ENCODE data around the gene SLC39A11. TPM values are rescaled to one million over a fixed set of nuclear protein-coding genes. Genes with fewer than 3 reads are reported as not detected.

SLC39A11 gene
- total and polyA plus RNA-seq, 2 of the 13 experiments (the other 11 are each of a cell fraction or from before 2014, with no cell fraction given): 17.2 to 31.5 TPM

GRCh38 chr17:72604518-72604917 is 488.0 kb downstream of the SLC39A11 start (continued):
- no peak for TF ChIP-seq ZNF75D (CRISPR knock-in tag; IDR thresholded peaks at IDR 0.05; ENCODE audit: borderline replicate concordance)
- no peak for TF ChIP-seq ZNF619 (CRISPR knock-in tag; IDR thresholded peaks at IDR 0.05)
- TF ChIP-seq REXO4 (CRISPR knock-in tag; IDR thresholded peaks at IDR 0.05; ENCODE audit: borderline replicate concordance): no peak
- TF ChIP-seq, protein P1, sequence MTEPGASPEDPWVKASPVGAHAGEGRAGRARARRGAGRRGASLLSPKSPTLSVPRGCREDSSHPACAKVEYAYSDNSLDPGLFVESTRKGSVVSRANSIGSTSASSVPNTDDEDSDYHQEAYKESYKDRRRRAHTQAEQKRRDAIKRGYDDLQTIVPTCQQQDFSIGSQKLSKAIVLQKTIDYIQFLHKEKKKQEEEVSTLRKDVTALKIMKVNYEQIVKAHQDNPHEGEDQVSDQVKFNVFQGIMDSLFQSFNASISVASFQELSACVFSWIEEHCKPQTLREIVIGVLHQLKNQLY (CRISPR knock-in tag; IDR thresholded peaks at IDR 0.05): no peak
- TF ChIP-seq HDAC6 (IDR thresholded peaks at IDR 0.05; ENCODE audit: low read depth, low read length): no peak
- no peak for TF ChIP-seq REPIN1 (CRISPR knock-in tag; IDR thresholded peaks at IDR 0.05; ENCODE audit: borderline replicate concordance, low read depth)
- TF ChIP-seq GATA4 (IDR thresholded peaks at IDR 0.05; ENCODE audit: borderline replicate concordance, low read depth): peak; percentile 30; the same call in 1 of the 2 replicates
- TF ChIP-seq ZNF343 (CRISPR knock-in tag; IDR thresholded peaks at IDR 0.05): 0 out of 2 replicates have a peak, but pooled peaks have one; percentile 44
- TF ChIP-seq ZNF331 (CRISPR knock-in tag; IDR thresholded peaks at IDR 0.05): peak; percentile 66; the same call in 1 of the 2 replicates
- TF ChIP-seq, protein P2, sequence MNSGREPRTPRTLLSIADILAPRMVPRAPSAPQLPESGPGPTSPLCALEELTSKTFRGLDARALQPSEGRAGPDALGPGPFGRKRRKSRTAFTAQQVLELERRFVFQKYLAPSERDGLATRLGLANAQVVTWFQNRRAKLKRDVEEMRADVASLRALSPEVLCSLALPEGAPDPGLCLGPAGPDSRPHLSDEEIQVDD (CRISPR knock-in tag; IDR thresholded peaks at IDR 0.05; ENCODE audit: borderline replicate concordance): no peak
- TF ChIP-seq ZBTB26 (CRISPR knock-in tag; IDR thresholded peaks at IDR 0.05; ENCODE audit: borderline replicate concordance): 0 out of 2 replicates have a peak, but pooled peaks have one; percentile 51
- no peak for TF ChIP-seq ZNF749 (CRISPR knock-in tag; IDR thresholded peaks at IDR 0.05; ENCODE audit: borderline replicate concordance)
- TF ChIP-seq NONO (IDR thresholded peaks at IDR 0.05): no peak
- TF ChIP-seq NONO (CRISPR knock-in tag; conservative IDR thresholded peaks at IDR 0.05): no peak
- TF ChIP-seq FOXA3 (CRISPR knock-in tag; IDR thresholded peaks at IDR 0.05): peak; percentile 75
- no peak for TF ChIP-seq GFI1 (CRISPR knock-in tag; IDR thresholded peaks at IDR 0.05; ENCODE audit: borderline replicate concordance)
- TF ChIP-seq IKZF4 (CRISPR knock-in tag; IDR thresholded peaks at IDR 0.05; ENCODE audit: borderline replicate concordance, low read depth, not compliant biosample characterization): no peak
- TF ChIP-seq, protein P3, sequence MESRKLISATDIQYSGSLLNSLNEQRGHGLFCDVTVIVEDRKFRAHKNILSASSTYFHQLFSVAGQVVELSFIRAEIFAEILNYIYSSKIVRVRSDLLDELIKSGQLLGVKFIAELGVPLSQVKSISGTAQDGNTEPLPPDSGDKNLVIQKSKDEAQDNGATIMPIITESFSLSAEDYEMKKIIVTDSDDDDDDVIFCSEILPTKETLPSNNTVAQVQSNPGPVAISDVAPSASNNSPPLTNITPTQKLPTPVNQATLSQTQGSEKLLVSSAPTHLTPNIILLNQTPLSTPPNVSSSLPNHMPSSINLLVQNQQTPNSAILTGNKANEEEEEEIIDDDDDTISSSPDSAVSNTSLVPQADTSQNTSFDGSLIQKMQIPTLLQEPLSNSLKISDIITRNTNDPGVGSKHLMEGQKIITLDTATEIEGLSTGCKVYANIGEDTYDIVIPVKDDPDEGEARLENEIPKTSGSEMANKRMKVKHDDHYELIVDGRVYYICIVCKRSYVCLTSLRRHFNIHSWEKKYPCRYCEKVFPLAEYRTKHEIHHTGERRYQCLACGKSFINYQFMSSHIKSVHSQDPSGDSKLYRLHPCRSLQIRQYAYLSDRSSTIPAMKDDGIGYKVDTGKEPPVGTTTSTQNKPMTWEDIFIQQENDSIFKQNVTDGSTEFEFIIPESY (CRISPR knock-in tag; IDR thresholded peaks at IDR 0.05): peak; percentile 59; the same call in 1 of the 2 replicates
- TF ChIP-seq RFXANK (CRISPR knock-in tag; IDR thresholded peaks at IDR 0.05): no peak
- TF ChIP-seq, protein P4, sequence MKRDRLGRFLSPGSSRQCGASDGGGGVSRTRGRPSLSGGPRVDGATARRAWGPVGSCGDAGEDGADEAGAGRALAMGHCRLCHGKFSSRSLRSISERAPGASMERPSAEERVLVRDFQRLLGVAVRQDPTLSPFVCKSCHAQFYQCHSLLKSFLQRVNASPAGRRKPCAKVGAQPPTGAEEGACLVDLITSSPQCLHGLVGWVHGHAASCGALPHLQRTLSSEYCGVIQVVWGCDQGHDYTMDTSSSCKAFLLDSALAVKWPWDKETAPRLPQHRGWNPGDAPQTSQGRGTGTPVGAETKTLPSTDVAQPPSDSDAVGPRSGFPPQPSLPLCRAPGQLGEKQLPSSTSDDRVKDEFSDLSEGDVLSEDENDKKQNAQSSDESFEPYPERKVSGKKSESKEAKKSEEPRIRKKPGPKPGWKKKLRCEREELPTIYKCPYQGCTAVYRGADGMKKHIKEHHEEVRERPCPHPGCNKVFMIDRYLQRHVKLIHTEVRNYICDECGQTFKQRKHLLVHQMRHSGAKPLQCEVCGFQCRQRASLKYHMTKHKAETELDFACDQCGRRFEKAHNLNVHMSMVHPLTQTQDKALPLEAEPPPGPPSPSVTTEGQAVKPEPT (CRISPR knock-in tag; IDR thresholded peaks at IDR 0.05; ENCODE audit: low read depth): no peak
- no peak for TF ChIP-seq ZNF335 (CRISPR knock-in tag; IDR thresholded peaks at IDR 0.05)
- peak; percentile 77 for TF ChIP-seq MED1 (CRISPR knock-in tag; IDR thresholded peaks at IDR 0.05)
- TF ChIP-seq ZNF768 (CRISPR knock-in tag; IDR thresholded peaks at IDR 0.05): no peak
- no peak; the same call in 1 of the 2 replicates for TF ChIP-seq MYC (CRISPR knock-in tag; IDR thresholded peaks at IDR 0.05; ENCODE audit: borderline replicate concordance)
- TF ChIP-seq ZNF224 (CRISPR knock-in tag; IDR thresholded peaks at IDR 0.05): 0 out of 2 replicates have a peak, but pooled peaks have one; percentile 36
- no peak for TF ChIP-seq SMARCC2 (IDR thresholded peaks at IDR 0.05)
- TF ChIP-seq ZFP90 (CRISPR knock-in tag; IDR thresholded peaks at IDR 0.05; ENCODE audit: borderline replicate concordance): no peak

Measured in HepG2 (cell line).